NCI-H2107 treated with DMSO at 0.1 percent for 48 hours (cell line): ENCODE results near the gene DEFB123.

ENCODE experiments used
- DNase-seq: peaks from one replicate; lab custom pipeline; 2025; ENCODE audit not compliant: unreplicated experiment; lab: John Stamatoyannopoulos, UW

Gene DEFB123

DNA sequence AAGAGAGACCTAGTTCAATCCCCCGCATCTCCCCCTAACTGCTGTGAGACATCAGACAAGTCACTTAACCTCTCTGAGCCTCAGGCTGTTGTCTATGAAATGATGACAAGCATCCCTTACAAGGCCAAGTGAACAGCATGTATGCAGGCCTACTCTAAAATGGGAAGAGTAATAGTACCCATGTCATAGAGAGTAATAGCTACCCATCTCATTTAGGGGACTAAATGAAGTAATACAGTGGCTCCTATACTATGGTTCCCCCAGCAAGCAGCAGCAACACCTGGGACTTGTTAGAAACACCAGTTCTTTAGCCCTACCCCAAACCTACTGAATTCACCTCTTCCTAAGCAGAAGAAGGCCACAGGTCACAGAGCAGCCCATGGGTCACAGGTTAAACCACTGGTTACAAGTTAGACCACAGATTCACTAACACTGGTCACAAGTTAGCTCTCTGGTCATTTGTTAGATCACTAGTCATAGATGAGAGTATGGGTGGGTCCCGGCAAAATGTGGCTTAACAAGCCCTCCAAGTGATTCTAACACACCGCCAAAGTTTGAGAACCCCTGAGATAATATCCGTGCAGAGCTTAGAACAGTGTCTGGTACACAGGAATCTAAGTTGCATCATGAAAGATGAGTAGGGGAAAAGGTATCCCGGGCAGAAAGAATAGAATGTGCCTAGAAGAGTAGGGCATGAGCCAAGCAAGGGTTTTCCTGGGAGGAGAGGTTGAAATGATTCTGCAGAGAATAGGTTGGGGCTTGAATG lies 33.1 kb downstream of the DEFB123 start:
- DNase-seq, result no peak

- DNase-seq, result no peak
Observed at GRCh38 chr20:31474097-31474436, 33.6 kb downstream of the DEFB123 start.

DNA sequence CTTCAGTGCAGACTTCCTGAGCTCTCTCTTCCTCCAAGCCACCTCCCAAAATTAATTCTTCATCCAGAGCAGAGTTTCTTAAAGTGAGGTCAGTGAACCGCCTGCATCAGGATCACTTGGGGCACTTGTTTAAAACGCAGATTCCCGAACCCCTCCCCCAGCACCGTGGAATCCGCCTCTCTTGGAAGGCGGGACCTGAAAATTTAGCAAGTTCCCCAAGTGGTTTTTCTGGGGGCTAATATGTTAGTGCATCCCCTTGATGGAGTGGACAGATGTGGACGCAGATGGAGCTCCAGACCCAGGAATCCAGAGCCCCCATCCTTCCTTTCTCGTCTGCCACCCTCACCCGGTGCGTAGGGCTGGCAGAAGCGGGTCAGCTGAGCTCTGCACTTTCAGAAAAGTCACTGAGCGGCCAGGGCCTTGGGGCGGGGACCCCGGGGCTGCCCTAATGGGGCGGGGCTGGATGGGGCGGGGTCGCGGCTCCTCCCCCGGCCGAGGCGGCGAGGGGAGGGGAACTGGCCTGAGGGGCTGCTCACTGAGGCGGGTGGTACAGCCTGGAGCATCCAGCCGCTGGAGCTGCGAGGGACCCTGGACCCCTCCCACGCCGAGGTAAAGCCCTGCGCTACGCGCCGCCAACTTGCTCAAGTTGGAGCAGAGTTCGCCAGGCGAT lies 34.5 kb downstream of the DEFB123 start, which contains the start of the genes DEFB124 and REM1:
Gene DEFB124, minus strand, starts transcription at position 370 of the 670 bp plus-strand sequence. CDS start 2,114 bp downstream, outside the sequence.
Gene REM1, plus strand, starts transcription at position 531 of the 670 bp plus-strand sequence. CDS start 1,158 bp downstream, outside the sequence.
- DNase-seq, result no peak

DNA sequence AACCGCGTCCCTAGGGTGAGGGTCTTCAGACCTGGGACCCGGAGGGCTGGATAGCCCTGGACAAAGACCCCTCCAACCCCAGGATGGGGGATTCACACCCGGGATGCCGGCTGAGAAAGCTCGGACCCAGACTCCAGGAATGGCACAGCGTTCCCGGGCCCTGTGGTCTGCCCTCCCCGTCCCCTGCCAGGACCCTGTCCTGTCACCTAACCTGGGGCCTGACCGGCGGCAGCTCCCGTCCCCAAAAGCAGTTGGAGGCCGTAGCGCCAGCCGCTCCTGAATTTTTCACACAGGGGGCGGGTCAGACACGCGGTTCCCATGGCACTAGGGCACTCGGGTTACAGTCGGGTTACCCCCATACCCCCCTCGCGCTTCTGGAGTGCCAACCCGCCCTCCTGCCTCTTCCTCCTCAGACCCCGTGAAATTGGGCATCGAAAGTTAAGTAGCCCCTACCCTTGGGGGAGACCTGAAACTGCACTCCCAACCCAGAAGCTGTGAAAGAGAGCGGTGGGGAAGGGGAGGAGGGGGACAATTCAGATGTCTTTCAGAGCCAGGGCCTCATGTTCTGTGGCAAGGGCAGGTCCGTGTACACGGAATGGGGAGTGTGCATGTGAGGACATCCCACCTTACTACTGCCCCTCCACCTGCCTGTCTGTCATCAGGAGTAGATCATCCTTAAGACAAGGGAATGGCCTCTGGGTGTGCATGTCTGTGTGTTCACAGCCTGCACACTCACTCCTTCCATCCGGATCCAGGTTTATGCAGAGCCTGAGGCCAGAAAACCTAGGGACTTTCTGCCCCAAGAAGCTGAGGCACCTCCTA lies 35.3 kb downstream of the DEFB123 start:
- no peak for DNase-seq

DNA sequence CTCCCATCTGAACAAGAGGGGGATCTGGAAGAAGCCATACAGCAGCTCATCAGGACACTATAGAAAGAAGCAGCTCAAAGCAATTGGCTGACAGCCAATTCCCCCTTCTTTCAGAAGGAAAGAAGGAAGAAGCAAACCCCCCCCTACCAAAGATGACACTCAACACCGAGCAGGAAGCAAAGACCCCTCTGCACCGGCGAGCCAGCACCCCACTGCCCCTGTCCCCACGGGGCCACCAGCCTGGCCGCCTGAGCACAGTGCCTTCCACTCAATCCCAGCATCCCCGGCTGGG lies 35.8 kb downstream of the DEFB123 start:
- DNase-seq, result no peak

DNA sequence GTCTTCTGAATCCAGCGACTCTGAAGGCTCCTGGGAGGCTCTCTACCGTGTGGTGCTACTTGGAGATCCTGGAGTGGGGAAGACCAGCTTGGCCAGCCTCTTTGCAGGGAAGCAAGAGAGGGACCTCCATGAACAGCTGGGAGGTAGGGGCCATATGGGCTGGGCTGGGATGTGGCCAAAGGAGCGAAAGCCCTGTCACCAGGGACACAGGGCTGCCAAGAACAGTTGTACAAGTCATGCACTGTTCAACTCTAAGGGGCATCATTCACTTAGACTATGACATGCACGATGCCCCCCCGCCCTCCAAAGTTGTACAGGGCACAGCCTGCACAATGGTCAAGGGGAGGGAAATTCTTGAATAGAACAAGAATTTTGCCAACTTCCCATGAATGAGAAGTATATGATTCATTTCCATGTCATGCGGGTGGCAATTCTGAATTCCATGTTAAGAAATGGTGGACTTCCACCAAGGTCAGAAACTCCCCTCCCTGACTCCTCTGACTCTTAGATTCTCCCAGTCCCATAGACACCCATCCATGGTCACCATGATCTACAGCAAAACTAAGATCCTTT lies 36.3 kb downstream of the DEFB123 start:
- DNase-seq, result no peak

DNA sequence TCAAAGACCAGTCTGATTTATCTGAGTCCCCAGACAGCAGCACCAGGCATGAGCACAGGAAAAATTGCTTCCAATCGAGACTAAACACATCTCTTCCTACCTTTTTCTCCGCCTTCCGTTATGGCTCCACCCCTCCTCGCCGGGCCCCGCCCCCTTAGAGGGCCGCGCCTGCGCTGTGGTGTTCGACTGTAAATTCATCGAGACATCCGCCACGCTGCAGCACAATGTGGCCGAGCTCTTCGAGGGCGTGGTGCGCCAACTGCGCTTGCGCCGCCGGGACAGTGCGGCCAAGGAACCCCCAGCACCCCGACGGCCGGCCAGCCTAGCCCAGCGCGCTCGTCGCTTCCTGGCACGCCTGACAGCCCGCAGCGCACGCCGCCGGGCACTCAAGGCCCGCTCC lies 43.6 kb downstream of the DEFB123 start:
- DNase-seq, result no peak

DNA sequence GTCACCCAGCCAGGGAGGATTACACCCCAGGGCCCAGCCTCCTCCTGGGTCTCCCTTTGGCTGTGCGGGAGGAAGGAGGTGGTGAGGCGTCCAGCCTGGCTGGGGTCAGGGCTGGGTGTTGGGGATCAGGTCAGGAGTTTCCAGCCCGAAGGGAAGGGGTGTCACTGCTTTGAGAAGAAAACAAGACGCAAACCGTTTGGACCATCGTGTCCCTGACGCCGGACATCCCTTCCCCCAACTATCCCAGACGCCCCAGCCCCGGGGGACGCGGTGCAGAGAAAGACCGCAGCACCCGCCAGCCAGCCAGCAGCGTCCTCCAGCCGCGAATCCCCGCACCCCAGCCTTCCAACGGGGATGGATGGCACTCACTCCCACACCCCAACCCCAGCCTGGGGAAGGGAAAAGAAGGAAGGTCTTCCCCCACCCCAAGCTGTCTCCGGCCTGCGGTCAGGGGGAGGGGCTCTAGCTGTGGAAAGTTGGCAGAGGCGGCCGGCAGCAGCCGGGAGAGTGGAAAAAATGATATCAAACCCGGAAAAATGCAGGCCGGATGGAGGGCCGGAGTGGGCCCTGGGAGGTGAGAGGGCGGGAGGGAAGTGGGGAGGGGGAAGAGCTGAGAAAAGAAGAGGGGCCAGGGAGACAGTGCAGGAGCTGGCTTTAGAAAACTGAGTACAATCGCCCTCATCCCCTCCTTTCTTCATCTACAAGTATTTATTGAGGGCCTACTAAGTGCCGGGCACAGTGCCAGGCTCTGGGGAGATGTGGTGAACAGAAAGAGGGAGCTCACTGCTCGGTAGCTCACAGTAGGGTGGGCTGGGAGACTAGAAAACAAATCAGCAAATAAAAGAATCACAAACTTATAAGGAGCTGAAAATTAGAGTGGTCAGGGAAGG lies 45.3 kb downstream of the DEFB123 start:
- DNase-seq, result no peak

DNA sequence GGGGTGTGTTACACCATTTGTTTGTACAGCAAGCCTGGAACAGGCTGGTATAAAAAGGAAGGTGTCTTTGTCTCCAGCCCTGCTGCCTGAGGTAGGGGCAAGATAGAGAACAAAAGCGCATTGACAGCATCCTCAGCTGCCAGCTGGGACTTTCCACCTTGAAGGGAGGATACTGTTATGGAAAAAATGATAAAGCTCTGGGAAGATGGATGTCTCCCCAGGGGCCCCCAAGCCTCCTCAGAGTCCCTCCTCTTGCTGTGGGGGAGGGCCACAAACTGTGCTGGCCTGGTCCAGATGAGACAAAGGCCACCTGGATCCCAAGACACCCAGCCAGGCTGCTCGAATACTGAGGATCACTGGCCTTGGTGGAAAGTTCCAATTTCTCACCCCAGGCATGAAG lies 47.7 kb downstream of the DEFB123 start:
- no peak for DNase-seq

DNA sequence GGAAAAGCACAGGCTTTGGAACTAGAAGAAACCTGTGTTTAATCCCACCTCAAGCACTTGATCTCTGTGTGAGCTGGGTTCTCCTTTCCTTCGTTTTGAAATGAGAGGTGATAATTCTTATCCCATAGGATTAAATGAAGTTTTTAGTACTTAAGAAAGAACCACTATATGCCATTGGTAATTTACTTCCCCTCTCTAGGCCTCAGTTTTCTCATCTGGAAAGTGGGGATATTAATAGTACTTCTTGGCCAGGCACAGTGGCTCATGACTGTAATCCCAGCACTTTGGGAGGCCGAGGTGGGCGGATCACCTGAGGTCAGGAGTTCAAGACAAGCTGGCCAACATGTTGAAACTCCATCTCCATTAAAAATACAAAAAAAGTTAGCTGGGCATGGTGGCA lies 48.7 kb downstream of the DEFB123 start:
- DNase-seq, result no peak

- DNase-seq, result no peak
Observed at GRCh38 chr20:31490752-31491151, 50.3 kb downstream of the DEFB123 start.

DNA sequence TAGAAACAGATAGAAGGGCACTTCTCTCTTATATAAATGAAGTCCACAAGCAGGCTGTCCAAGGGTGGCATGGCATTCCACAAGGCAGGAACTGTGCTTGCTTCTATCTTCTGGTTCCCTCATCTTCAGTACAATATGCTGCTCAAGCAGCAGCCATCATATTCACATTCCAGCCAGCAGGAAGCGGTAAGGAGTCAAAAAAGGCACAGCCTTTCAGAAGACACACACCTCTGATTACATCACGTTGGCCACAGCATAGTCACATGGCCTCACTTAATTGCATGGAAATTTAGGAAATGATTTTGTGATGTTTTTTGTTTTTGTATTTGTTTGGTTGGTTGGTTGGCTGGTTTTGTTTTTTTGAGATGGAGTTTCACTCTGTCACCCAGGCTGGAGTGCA lies 53.7 kb downstream of the DEFB123 start:
- DNase-seq, result no peak

- no peak for DNase-seq
Observed at GRCh38 chr20:31496761-31497295, 56.4 kb downstream of the DEFB123 start.

GRCh38 chr20:31497838-31498540 lies 57.6 kb downstream of the DEFB123 start:
- DNase-seq, result no peak
